GM08714 (cell line): ENCODE measurements around the gene CSKMT.
"Not testable (repeated sequence)": the region's sequence is repeated elsewhere in the genome, so short reads cannot be mapped to it uniquely, and the experiment has no call there.

Experiments
- H3K4me3 ChIP-seq: fragments of 200-500 bp; sonication (Bioruptor generic); 2 replicates; pipeline ENCODE4 v1.5.1; 2014; ENCODE audit warnings: mild to moderate bottlenecking, low read length, inconsistent platforms
- ZNF274 ChIP-seq: IDR thresholded peaks from 2 replicates; pipeline ENCODE4 v1.6.1; 2012; ENCODE audit warnings: mild to moderate bottlenecking, low read depth, low read length

Gene CSKMT

DNA sequence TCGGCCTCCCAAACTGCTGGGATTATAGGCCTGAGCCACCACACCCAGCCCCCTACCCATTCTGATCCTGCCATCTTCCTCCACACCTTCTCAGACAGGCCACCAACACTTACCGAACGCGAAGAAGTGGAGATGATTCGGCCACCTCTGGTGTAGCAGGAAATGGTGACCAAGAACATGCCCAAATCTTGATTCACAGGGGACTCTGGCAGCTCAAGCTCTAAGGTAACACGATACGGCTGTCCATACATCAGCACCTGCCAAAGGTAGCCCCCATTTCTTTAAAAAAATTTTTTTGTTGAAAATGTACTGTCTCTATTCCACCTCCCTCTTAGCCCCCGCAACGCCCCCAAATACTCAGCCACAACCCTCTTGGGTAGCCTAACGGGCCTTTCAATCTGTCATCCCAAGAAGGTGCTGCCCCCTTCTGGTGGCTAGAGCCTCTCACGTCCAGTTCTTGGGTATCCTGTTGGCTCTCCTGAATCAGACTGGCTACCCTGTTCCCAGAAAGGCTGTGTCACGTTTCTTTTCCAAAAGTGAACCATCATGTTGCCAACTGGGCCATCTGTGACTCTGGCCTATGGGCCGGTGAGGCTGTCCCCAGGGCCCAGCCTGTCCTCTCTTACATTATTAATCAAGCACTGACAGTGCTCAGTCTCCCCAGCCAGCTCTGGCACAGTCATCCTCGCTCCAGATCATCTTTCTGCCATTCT is 29.5 kb downstream of the CSKMT start:
- H3K4me3 ChIP-seq = no peak overlapping the region
- no peak for TF ChIP-seq ZNF274

DNA sequence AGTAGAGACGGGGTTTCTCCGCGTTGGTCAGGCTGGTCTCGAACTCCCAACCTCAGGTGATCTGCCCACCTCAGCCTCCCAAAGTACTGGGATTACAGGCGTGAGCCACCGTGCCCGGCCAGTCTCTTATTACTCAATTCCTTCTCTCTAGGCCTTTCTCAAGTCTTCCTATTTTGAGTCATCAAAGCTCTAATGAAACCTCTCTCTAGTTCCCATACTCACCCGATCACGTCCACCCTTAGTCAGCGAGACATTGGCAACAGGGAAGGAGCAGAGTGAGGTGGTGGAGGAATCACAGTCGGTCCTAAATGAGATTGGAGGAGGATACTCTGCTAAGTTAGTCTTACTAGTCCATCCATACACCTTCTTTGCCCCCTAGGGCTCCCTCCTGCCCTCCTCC is 37.1 kb downstream of the CSKMT start:
- TF ChIP-seq ZNF274 = no peak
- no peak overlapping the region for H3K4me3 ChIP-seq

DNA sequence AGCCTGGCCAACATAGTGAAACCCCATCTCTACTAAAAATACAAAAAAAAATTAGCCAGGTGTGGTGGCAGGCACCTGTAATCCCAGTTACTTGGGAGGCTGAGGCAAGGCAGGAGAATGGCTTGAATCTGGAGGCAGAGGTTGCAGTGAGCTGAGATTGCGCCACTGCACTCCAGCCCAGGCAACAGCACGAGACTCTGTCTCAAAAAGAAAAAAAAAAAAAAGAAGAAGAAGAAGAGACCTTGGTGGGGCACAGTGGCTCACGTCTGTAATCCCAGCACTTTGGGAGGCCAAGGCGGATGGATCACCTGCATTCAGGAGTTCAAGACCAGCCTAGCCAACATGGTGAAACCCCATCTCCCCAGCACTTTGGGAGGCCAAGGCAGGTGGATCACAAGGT is 38.8 kb downstream of the CSKMT start:
- H3K4me3 ChIP-seq = not testable (repeated sequence)

DNA sequence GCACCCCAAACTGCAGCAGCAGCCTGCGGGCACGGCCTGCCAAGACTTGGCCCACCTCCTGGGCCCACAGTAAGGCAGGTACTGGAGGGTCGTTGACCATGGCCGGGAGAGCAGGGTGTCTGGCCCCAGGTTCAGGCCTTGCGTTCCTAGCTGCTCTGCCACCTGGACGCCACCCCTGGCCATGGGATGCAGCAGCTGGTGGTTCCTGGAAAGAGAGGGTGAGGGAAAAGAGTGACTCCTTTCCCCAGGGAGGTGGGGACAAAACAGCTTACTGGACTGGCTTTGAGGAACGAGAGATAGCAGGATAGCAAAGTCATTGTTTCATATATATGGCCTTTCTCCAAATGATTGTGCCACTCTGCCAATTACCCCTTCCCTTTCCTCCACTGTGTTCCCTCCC is 40.3 kb downstream of the CSKMT start:
- peak overlapping the region; percentile 68 for H3K4me3 ChIP-seq
- TF ChIP-seq ZNF274 = no peak

DNA sequence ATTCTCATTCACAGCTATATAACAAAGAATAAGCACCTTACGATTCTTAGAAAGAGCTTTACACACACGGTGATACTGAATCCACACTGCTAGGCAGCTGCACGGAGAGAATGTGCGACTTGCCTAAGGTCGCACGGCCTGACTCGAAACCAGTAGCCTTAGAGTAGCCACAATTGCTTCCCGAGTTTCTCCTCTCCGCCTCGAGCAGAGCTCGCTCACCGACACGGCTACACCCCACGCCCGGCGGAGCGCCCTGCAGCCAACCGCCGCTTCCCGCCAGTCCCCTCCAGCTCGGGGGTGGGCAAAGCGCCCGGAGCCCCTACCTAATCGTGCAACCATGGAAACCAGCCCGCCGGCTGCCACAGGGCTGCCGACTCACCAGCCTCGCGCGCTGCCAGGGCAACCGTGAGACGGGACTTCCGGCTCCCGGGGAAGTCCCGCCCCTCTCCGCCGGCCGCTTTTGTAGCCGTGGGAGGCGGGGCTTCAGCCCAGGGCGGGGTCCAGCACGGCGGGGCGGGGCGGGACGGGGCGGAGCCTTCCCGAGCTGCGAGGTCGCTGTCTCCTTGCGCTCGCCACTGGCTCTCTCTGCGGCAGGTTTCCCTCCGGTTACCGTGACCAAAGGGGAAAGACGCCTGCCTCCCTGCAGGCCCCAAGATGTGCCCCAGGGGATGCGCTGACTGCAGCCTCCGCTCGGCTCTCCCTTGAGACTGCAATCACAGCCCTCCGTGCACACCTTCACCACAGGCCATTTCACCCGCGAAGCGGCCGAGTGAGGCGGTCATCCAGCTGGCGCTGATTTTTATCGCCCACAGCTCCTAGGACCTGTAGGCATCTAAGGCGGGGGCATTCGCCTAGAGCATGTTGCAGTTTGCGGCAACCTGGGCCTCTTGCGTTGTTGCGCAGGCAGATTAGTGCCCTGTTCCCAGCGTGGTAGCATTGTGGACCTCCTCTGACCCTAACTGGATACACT is 41.1 kb downstream of the CSKMT start:
- no peak for TF ChIP-seq ZNF274
- H3K4me3 ChIP-seq = peak overlapping the region; percentile 68

DNA sequence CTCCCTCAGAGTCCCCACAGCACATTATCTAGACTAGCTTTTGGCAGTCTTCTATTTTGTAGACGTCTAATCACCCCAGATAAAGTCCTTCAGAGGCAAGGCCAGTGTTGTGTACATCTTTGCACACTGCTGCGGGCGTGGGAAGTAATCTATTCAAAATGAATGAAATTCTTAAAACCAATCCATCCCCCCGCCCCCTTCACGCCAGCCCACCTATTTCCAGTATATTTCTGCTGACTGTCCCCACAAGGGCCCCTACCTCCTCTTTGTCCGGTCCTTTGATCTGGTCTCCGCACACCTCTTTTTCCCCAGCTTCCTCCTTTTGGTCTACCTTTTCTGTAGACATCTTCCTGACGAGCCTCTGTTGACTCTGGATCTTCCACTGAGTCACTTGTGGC is 41.7 kb downstream of the CSKMT start:
- H3K4me3 ChIP-seq = peak overlapping the region; percentile 37; the same call in 1 of the 2 replicates
- TF ChIP-seq ZNF274 = no peak

DNA sequence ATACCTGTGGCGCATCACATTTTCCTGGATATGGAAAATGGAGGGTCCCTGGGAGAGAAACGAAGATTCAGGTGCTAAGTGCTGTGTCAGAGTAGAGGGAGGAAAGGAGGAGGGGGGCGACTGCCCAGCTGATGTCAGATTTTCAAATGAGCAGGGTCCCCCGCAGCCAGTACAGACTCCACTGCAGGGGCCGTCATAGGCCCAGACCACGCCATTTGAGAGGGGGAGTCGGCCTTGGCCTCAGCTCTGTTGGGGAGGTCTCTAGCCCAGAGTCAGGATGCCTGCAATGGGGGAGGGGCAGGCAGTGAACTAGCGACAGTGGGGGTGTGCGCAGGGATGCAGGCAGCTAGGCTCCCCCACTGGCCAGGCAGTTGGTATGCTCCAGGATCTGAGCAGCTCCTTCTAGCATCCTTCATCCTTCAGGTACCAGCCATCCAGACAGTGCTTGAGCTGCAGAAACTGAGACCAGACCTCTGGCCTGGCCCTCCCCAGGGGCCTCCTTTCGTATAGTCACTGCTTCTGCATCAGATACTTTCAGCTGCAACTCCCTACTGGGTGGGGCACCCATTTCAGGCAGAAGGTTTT is 42.3 kb downstream of the CSKMT start, which contains the start of the genes BSCL2 and GNG3:
Gene BSCL2, minus strand, starts transcription at position 148 of the 585 bp plus-strand sequence. CDS start 229 bp downstream, outside the sequence.
Gene GNG3, plus strand, starts transcription at position 400 of the 585 bp plus-strand sequence. CDS start 620 bp downstream, outside the sequence.
- peak within 1 kb of the TSS; percentile 37; the same call in 1 of the 2 replicates for H3K4me3 ChIP-seq
- no peak for TF ChIP-seq ZNF274

DNA sequence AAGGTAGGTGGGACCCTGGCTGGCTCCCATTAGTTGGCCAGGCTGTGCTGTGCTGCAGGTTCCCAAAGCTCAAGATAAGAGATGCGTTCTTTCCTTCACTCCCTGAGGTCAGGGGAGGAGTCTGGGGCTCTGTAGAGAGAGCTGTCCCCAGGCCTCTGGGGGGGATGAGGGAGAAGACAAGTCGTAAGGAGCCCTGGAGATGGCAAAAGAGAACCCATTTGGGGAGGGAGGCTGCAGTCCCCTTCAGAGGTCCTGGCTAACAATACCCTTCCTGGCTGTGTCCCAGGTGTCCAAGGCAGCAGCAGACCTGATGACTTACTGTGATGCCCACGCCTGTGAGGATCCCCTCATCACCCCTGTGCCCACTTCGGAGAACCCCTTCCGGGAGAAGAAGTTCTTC is 43.3 kb downstream of the CSKMT start:
- TF ChIP-seq ZNF274 = no peak
- peak overlapping the region; percentile 63; the same call in 1 of the 2 replicates for H3K4me3 ChIP-seq

DNA sequence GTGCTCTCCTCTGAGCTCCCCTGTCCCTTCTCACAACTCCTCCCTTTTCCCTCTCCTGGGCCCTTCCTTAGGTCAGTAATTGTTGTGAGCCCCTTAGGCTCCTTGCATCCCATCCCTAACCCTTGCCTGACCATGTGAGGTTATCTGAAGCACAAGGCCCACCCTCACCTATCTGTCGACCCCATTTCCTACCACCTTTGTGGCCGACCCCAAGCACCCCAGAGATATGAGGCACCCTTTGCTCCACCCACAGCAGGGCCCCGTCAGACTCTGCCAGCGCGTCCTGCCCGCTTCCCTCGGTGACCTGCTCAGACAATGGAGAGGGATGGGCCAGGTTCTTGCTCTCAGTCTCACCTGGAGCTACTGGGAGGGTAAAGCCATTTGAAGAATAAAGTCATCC is 43.7 kb downstream of the CSKMT start:
- peak overlapping the region; percentile 63; the same call in 1 of the 2 replicates for H3K4me3 ChIP-seq
- TF ChIP-seq ZNF274 = no peak

DNA sequence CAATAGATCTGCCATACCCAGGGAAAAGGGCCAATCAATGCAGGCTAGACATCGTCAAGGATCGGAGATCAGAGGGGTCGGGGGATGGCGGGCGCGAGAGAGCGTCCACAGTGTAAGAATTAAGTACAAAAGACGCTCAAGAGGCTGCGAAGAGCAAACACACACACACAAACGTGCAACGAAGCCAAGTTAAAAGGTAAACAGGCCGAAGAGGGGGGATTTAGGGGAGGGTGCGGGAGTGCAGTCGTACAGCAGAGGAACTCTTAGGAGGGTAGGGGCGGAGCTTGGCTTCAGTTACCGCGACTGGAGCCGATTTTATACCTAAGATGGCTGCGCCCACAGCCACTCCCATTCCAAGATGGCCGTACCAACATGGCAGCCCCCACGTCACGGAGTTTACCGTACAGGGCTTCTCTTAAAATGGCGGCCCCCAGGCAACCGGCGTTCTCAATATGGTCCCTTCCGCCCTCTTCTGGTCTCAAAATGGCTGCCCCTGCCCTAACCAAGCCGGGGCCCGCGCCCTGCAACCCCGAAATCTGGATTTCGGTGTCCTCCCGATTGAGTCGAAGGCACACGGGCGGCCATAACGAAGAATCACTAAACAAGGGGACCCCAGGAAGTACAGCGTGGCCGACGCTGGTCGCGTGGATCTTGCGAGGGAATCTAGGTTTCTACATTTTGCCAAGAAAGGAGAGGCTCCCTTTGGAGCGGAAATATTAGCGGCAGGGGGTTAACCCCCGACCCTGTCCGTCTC is 44.3 kb downstream of the CSKMT start:
- H3K4me3 ChIP-seq = peak overlapping the region; percentile 63; the same call in 1 of the 2 replicates
- no peak for TF ChIP-seq ZNF274

DNA sequence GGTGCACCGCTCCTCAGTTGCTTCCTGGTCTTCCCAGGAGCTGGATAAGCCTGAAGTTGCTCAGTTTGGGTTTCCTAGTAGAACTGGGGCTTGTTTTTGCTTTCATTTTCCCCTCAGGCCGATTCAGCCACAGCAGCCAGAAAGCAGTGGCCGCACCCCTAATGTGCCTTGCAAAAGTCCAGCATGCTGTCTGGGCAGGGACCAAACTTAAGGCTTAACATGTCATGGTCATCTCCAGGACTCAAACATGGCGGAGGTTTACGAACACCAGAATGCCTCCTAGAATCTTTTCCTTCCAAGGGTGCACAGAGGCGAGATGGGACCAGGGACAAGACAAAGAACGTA is 44.9 kb downstream of the CSKMT start:
- TF ChIP-seq ZNF274 = no peak
- peak overlapping the region; percentile 57; the same call in 1 of the 2 replicates for H3K4me3 ChIP-seq

DNA sequence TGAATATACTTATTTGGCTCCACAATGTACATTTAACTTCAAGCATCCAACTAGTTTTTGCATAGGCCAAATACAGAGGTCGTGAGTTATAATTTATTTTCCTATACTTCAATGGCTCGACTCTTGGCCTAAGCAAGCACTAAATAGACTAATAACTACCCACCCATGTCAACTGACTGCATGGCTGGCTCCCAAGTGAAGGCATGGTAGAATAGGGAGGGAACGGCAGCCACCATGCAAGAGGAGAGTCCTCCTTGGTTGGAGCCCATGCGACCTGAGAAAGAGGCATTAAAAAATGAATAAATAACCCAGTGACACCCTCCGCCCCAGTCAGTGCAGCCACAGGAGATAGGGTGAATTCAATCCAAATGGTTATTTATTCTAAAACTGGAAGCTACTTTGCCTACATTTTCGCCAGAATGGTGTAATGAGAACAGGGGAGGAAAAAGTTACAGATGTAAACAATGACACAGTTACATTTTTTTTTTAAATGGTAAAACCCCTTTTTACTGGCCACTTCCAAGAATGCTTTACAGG is 47.2 kb downstream of the CSKMT start:
- TF ChIP-seq ZNF274 = no peak
- no peak overlapping the region for H3K4me3 ChIP-seq

DNA sequence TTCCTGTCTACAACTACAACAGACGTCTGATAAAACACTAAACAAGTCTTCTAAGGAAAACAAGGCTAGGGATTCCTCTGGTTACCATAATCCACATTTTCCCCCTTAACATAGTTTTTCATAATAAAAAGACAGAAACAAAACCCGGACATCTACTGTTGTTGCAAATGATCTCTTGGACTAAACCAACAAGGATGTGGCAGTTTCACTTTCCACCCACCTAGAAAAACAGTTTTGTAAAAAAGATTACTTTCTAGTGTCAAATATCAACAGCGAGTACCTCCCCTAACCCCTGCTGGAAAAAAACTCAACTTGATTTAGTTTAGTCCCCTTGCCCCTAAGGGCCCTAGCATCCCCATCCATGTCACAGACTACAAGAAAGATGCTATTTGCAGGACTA is 47.7 kb downstream of the CSKMT start:
- TF ChIP-seq ZNF274 = no peak
- no peak overlapping the region for H3K4me3 ChIP-seq

DNA sequence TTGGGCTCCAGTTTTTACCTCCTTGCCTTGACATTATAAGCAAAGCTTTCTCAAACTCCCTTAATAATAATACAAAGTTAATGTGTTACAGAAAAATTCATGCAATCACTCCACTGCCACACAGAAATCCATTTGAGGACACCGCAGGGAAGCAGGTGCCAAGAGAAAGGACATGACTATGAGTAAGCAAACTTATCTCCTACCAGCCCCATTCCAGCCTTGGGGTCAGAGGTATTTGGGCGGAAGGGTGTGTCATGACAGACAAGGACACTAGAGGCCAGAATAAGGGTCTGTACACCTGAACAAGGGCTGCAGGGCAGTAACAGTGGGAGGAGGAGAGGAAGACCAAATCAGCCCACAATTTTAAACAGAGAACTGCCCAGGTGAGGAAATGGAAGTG is 48.2 kb downstream of the CSKMT start:
- TF ChIP-seq ZNF274 = no peak
- no peak overlapping the region for H3K4me3 ChIP-seq
